Nasal cavity respiratory epithelium epithelial cell of viscerocranial mucosa (primary cell): Measurements from ENCODE around the gene TTR. TPM values are rescaled to one million over a fixed set of nuclear protein-coding genes. Genes with fewer than 3 reads are reported as not detected.

Experiments used
- total RNA-seq: library from RNA; depleted of rRNA; stranded (reverse); fragments of >200 nt; gene quantifications from 2 replicates; pipeline ENCODE4 v1.2.3, GENCODE V29; 2014

TTR gene
- total RNA-seq, result not detected in 2 replicates

GRCh38 chr18:31591628-31592027, at the start of gene TTR:
Gene TTR (plus strand): TSS chr18:31591877. CDS start chr18:31591903, 26 bp downstream.

Other genes starting within 250 kb of the TTR start
- gene DSG4, start 215.1 kb upstream of the TTR start, total RNA-seq, result under 0.01 TPM in 1 of 2 replicates, not detected in the other
- 612 and 765 TPM in 2 replicates for gene DSG3, start 144.1 kb upstream of the TTR start, total RNA-seq
- 103 and 557 TPM in 2 replicates for gene DSG2, start 93.7 kb upstream of the TTR start, total RNA-seq
- gene B4GALT6, start 92.7 kb downstream of the TTR start, total RNA-seq, result 3.8 and 5.6 TPM in 2 replicates
- gene SLC25A52, start 169.0 kb downstream of the TTR start, total RNA-seq, result under 0.01 and 0.28 TPM in 2 replicates